H1 (cell line): ENCODE data around the gene RPTOR. TPM values are rescaled to one million over a fixed set of nuclear protein-coding genes. Genes with fewer than 3 reads are reported as not detected.

Source experiments
- CTCF ChIA-PET: fragments of 300-600 bp; sonication (Branson Sonifier 250); formaldehyde crosslinking; loops from one replicate; lab custom pipeline; 2021; ENCODE audit not compliant: partially characterized antibody; lab: Charles Lee
- POLR2A ChIA-PET: fragments of 300-600 bp; sonication (Branson Sonifier 250); formaldehyde crosslinking; loops from one replicate; lab custom pipeline; 2021; ENCODE audit warnings: inconsistent platforms; ENCODE audit not compliant: partially characterized antibody; lab: Charles Lee
- DNase-seq, 2 experiments: peaks; one replicate each; pipeline versions ENCODE4 v3.0.0 to v3.0.0-alpha.2; 2010 to 2022; ENCODE audit warnings: low spot score in 2 of 2, low read depth in 1 of 2, mixed read lengths in 1 of 2
- FAIRE-seq: peaks from 2 replicates; lab custom pipeline; 2011; peaks lifted over from hg19 to GRCh38; lab: Jason Lieb, UNC
- H2AFZ ChIP-seq: 2 replicates; pipeline ENCODE4 v1.8.1; 2012; ENCODE audit warnings: low read length, inconsistent platforms
- H2AK5ac ChIP-seq: 2 replicates; pipeline ENCODE4 v1.6.1; 2013; ENCODE audit warnings: low read depth, low read length
- H2BK120ac ChIP-seq: replicated peaks from 2 replicates; pipeline ENCODE3; 2013; ENCODE audit warnings: low read depth, low read length, inconsistent platforms
- H2BK12ac ChIP-seq: 2 replicates; pipeline ENCODE4 v1.6.1; 2013; ENCODE audit warnings: low read depth, low read length
- H2BK15ac ChIP-seq: 2 replicates; pipeline ENCODE4 v1.6.1; 2013; ENCODE audit warnings: low read length
- H2BK20ac ChIP-seq: 2 replicates; pipeline ENCODE4 v1.6.1; 2013; ENCODE audit warnings: low read length
- H2BK5ac ChIP-seq: 2 replicates; pipeline ENCODE4 v1.6.1; 2013; ENCODE audit warnings: low read depth, low read length
- H3K14ac ChIP-seq: 2 replicates; pipeline ENCODE4 v1.6.1; 2013; ENCODE audit warnings: inconsistent platforms; ENCODE audit not compliant: insufficient read length
- H3K18ac ChIP-seq: 2 replicates; pipeline ENCODE4 v1.6.1; 2013; ENCODE audit warnings: low read length; ENCODE audit errors: extremely low read depth
- H3K23ac ChIP-seq: 2 replicates; pipeline ENCODE4 v1.6.1; 2013; ENCODE audit warnings: inconsistent platforms; ENCODE audit not compliant: insufficient read length
- H3K23me2 ChIP-seq: 2 replicates; pipeline ENCODE4 v1.6.1; 2013; ENCODE audit warnings: low read depth, low read length
- H3K27ac ChIP-seq: 2 replicates; pipeline ENCODE4 v1.6.1; 2011; ENCODE audit warnings: low read depth, low read length, inconsistent platforms
- H3K27me3 ChIP-seq, 4 experiments: replicated peaks in 1 of 4; 1 replicate in 1 of 4; 2 replicates in 3 of 4; pipeline versions ENCODE4 v1.6.1 to v1.8.1; 2011 to 2013; ENCODE audit warnings: low read length in 3 of 4, mild to moderate bottlenecking in 3 of 4, inconsistent platforms in 2 of 4, mixed read lengths in 2 of 4, moderate library complexity in 1 of 4; ENCODE audit not compliant: control insufficient read depth in 3 of 4, insufficient read depth in 3 of 4; ENCODE audit errors: extremely low read depth in 1 of 4
- H3K36me3 ChIP-seq, 4 experiments: 2 replicates each; pipeline versions ENCODE4 v1.6.1 to v1.8.1; 2011 to 2013; ENCODE audit warnings: mild to moderate bottlenecking in 4 of 4, low read length in 3 of 4, moderate library complexity in 2 of 4, control low read depth in 1 of 4, inconsistent platforms in 1 of 4; ENCODE audit not compliant: insufficient read depth in 4 of 4, control insufficient read depth in 2 of 4
- H3K4ac ChIP-seq: replicated peaks from 2 replicates; pipeline ENCODE3; 2013; ENCODE audit warnings: low read length, low read depth, mixed read lengths, inconsistent platforms; ENCODE audit not compliant: insufficient read length
- H3K4me1 ChIP-seq, 4 experiments: replicated peaks in 1 of 4; 1 replicate in 1 of 4; 2 replicates in 3 of 4; pipeline versions ENCODE4 v1.6.1 to v1.8.1; 2011 to 2013; ENCODE audit warnings: low read length in 3 of 4, inconsistent platforms in 2 of 4, mixed read lengths in 1 of 4; ENCODE audit not compliant: insufficient read depth in 4 of 4, control insufficient read depth in 3 of 4
- H3K4me2 ChIP-seq, 2 experiments: 2 replicates each; pipeline versions ENCODE4 v1.6.1 to v1.8.1; 2011 to 2013; ENCODE audit warnings: low read depth in 2 of 2, low read length in 2 of 2, control low read depth in 1 of 2, inconsistent platforms in 1 of 2, mild to moderate bottlenecking in 1 of 2; ENCODE audit not compliant: insufficient read depth in 1 of 2
- H3K4me3 ChIP-seq, 4 experiments: fragments of 200-600, 300-600 bp in 1 of 4; sonication (generic), shearing (Covaris generic), sonication (Bioruptor Twin) in 1 of 4; 2 replicates each; pipeline versions ENCODE4 v1.5.1 to v1.8.1; 2011 to 2016; ENCODE audit warnings: low read length in 4 of 4, low read depth in 3 of 4, control low read depth in 2 of 4, inconsistent platforms in 2 of 4, mild to moderate bottlenecking in 2 of 4, mixed read lengths in 1 of 4, moderate library complexity in 1 of 4; ENCODE audit not compliant: insufficient read depth in 2 of 4; ENCODE audit errors: extremely low read depth in 1 of 4
- H3K56ac ChIP-seq: replicated peaks from 2 replicates; pipeline ENCODE3; 2013; ENCODE audit warnings: low read depth, mild to moderate bottlenecking, mixed read lengths, low read length, inconsistent platforms; ENCODE audit not compliant: insufficient read length
- H3K79me1 ChIP-seq: 2 replicates; pipeline ENCODE4 v1.6.1; 2013; ENCODE audit warnings: low read depth, low read length, control low read depth
- H3K79me2 ChIP-seq, 2 experiments: 2 replicates each; pipeline versions ENCODE4 v1.6.1 to v1.8.1; 2012 to 2013; ENCODE audit warnings: low read length in 2 of 2, mild to moderate bottlenecking in 2 of 2, inconsistent platforms in 1 of 2; ENCODE audit not compliant: insufficient read depth in 2 of 2, control insufficient read depth in 1 of 2
- H3K9ac ChIP-seq, 4 experiments: replicated peaks in 1 of 4; 1 replicate in 1 of 4; 2 replicates in 3 of 4; pipeline versions ENCODE4 v1.6.1 to v1.8.1; 2011 to 2013; ENCODE audit warnings: low read depth in 3 of 4, low read length in 3 of 4, control low read depth in 2 of 4, mild to moderate bottlenecking in 2 of 4, moderate library complexity in 2 of 4, inconsistent platforms in 1 of 4; ENCODE audit errors: extremely low read depth in 1 of 4
- H3K9me3 ChIP-seq, 2 experiments: 2 replicates each; pipeline versions ENCODE4 v1.6.1 to v1.8.1; 2012 to 2013; ENCODE audit warnings: mild to moderate bottlenecking in 2 of 2, moderate library complexity in 2 of 2, control low read depth in 1 of 2, inconsistent platforms in 1 of 2, low read depth in 1 of 2, low read length in 1 of 2, mixed read lengths in 1 of 2; ENCODE audit not compliant: insufficient read depth in 2 of 2
- H4K20me1 ChIP-seq, 2 experiments: replicated peaks in 1 of 2; 2 replicates each; pipeline versions ENCODE3 to v1.8.1; 2011 to 2013; ENCODE audit warnings: inconsistent platforms in 2 of 2, low read length in 2 of 2, mild to moderate bottlenecking in 1 of 2; ENCODE audit not compliant: insufficient read depth in 2 of 2, control insufficient read depth in 1 of 2
- H4K5ac ChIP-seq: 2 replicates; pipeline ENCODE4 v1.6.1; 2013; ENCODE audit warnings: low read length, low read depth, mixed read lengths, inconsistent platforms; ENCODE audit not compliant: insufficient read length
- H4K8ac ChIP-seq: 2 replicates; pipeline ENCODE4 v1.8.0; 2013; ENCODE audit warnings: mild to moderate bottlenecking, moderate library complexity, low read length, inconsistent platforms; ENCODE audit not compliant: insufficient read depth; ENCODE audit errors: extremely low read depth
- H4K91ac ChIP-seq: replicated peaks from 2 replicates; pipeline ENCODE3; 2013; ENCODE audit warnings: low read length, mixed read lengths, inconsistent platforms; ENCODE audit not compliant: insufficient read length
- BACH1 ChIP-seq: IDR thresholded peaks from 2 replicates; pipeline ENCODE4 v1.6.1; 2012; ENCODE audit warnings: low read length, improper control_type of control experiment
- GTF2F1 ChIP-seq: IDR thresholded peaks from 2 replicates; pipeline ENCODE4 v1.6.1; 2012; ENCODE audit warnings: low read depth, low read length, improper control_type of control experiment, borderline replicate concordance
- HDAC6 ChIP-seq: IDR thresholded peaks from one replicate; pipeline ENCODE4 v1.7.1; 2012; ENCODE audit warnings: low read depth, mild to moderate bottlenecking, inconsistent platforms, low read length, moderate library complexity
- KDM5A ChIP-seq: fragments of 200-600 bp; IDR thresholded peaks from 2 replicates; pipeline ENCODE4 v1.7.1; 2012; ENCODE audit warnings: mild to moderate bottlenecking, low read length, inconsistent platforms, mixed read lengths
- RBBP5 ChIP-seq: IDR thresholded peaks from 2 replicates; pipeline ENCODE4 v1.7.1; 2012; ENCODE audit warnings: low read depth, mild to moderate bottlenecking, inconsistent platforms, low read length, moderate library complexity, borderline replicate concordance
- SP1 ChIP-seq: IDR thresholded peaks from 2 replicates; pipeline ENCODE4 v1.6.1; 2011; ENCODE audit warnings: low read depth, low read length
- SUZ12 ChIP-seq: fragments of 200-600 bp; sonication (generic); IDR thresholded peaks from 2 replicates; pipeline ENCODE4 v1.6.1; 2012; ENCODE audit warnings: mild to moderate bottlenecking, inconsistent platforms, low read length, moderate library complexity, mixed read lengths
- TBP ChIP-seq: IDR thresholded peaks from 2 replicates; pipeline ENCODE4 v1.6.1; 2011; ENCODE audit warnings: low read depth, low read length, improper control_type of control experiment
- ZNF274 ChIP-seq: IDR thresholded peaks from 2 replicates; pipeline ENCODE4 v1.7.0; 2012; ENCODE audit warnings: low read length, borderline replicate concordance; ENCODE audit errors: extremely low read depth
- WGBS, 2 experiments: shearing (Covaris generic) in 1 of 2; methylation state at CpG; one replicate each; pipeline versions ENCODE4 v1.1.6 to v1.1.7; 2013 to 2015; ENCODE audit warnings: low lambda C conversion rate in 2 of 2, mixed read lengths in 2 of 2, inconsistent platforms in 1 of 2, low coverage in 1 of 2, missing lambda C conversion rate in 1 of 2; ENCODE audit not compliant: insufficient replicate concordance in 2 of 2, insufficient coverage in 1 of 2, insufficient read length in 1 of 2; ENCODE audit errors: extremely low coverage in 1 of 2, missing lambda C conversion rate in 1 of 2; 5-methylcytosine and 5-hydroxymethylcytosine counted together
- polyA plus RNA-seq, 7 experiments: library from polyadenylated mRNA; depleted of rRNA in 3 of 7; stranded (reverse) in 5 of 7; unstranded in 2 of 7; fragments of >200 nt in 5 of 7; fragments of 200-250 nt in 2 of 7; gene quantifications; 1 replicate in 5 of 7; 2 replicates in 1 of 7; 4 replicates in 1 of 7; pipeline versions ENCODE4 v1.2.1 to v1.2.3, GENCODE V29; 2011 to 2013; ENCODE audit warnings: missing spikeins in 2 of 7, mixed read lengths in 2 of 7
- total RNA-seq: library from RNA; stranded (reverse); fragmentation: NEBNext Ultra II Directional; extraction: Animal tissue kit (Norgen Biotek cat#: 25700); gene quantifications from 2 replicates; pipeline ENCODE4 v1.2.1, GENCODE V29; 2021

Gene RPTOR
- total and polyA plus RNA-seq, 2 of the 8 experiments (the other 6 are each of a cell fraction or from before 2014, with no cell fraction given): 6.9 to 28.7 TPM

GRCh38 chr17:80836658-80836965 is 292.0 kb downstream of the RPTOR start:
- Histone ChIP-seq H3K79me1 (no peaks in the 10 kb centered on the region), H3K23ac (no peak overlapping the region), H2AFZ (no peak overlapping the region), H2AK5ac (no peak overlapping the region), H3K9ac (no peak overlapping the region), H3K27me3 (no peaks in the 10 kb centered on the region), H3K14ac (no peak overlapping the region), H2BK15ac (no peak overlapping the region), H3K4me2 (no peak overlapping the region), H4K8ac (peak overlapping the region; percentile 84; the same call in 1 of the 2 replicates), H3K56ac (no peak overlapping the region), H2BK120ac (no peak overlapping the region), H3K18ac (no peak overlapping the region), H2BK5ac (no peak overlapping the region; the same call in 1 of the 2 replicates), H3K36me3 (no peaks in the 10 kb centered on the region; a peak in 2 of 8 replicates), H3K27ac (no peak overlapping the region), H4K20me1 (no peaks in the 10 kb centered on the region), H3K4me3 (no peak overlapping the region), H4K91ac (no peak overlapping the region), H3K9me3 (peaks cover 0 to 12% of the 10 kb centered on the region in 2 experiments; a peak in 1 of 4 replicates), H2BK12ac (0 out of 2 replicates have a peak overlapping the region, but pooled peaks have one; percentile 17), H3K79me2 (no peaks in the 10 kb centered on the region), H4K5ac (no peak overlapping the region), H3K23me2 (no peaks in the 10 kb centered on the region), H3K4ac (no peak overlapping the region), H3K4me1 (peaks cover 4 to 21% (median 9%) of the 10 kb centered on the region in 4 experiments; a peak in 6 of 7 replicates), H2BK20ac (no peak overlapping the region)
- DNase-seq: no peak
- 87% methylated on average over 7 of the region's 7 CpGs; no CpG with 5 or more reads in 1 of the 2 experiments for WGBS, 2 experiments
- TF ChIP-seq KDM5A (no peak), RBBP5 (no peak), TBP (no peak), HDAC6 (no peak), GTF2F1 (no peak), ZNF274 (no peak), BACH1 (no peak), SUZ12 (no peak), SP1 (no peak)
- FAIRE-seq: no peak
- ChIA-PET CTCF (interaction anchor here (1.0 to 1.4 kb wide), 3 partner anchors 9 to 63 kb away, joined by 3 to 5 read pairs (median 4); no protein-coding TSS in a partner anchor), POLR2A (interaction anchor here (0.5 to 0.9 kb wide), 3 partner anchors 9 to 291 kb away, joined by 3 read pairs; no protein-coding TSS in a partner anchor)
